ENCODE data around the gene MYBPH.

The MYBPH gene

DNA sequence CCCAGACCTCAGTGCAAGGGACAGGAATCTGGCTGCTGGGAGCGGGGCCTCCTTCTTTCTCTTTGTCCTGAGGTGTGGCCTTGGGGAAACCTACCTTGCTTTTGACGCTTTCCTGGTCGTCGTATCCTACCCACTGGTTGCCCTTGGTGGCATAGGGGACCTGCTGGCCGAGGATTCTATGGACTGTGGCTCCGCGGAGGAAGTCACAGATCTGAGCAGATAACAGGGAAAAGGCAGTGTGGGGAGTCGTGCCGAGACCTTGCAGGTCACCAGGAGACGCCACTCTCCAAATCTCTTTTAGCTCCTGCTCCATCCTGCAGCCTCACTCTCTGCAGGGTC is 4.0 kb upstream of the MYBPH start:
- Mint-ChIP-seq H3K27ac (no peak overlapping the region), H3K36me3 (ENCODE audit: low read depth) (no peaks in the 10 kb centered on the region), H3K4me1 (ENCODE audit: low read depth) (peaks cover 57% of the 10 kb centered on the region), H3K4me3 (no peak overlapping the region), H3K27me3 (peaks cover 37% of the 10 kb centered on the region), H3K9me3 (no peaks in the 10 kb centered on the region)
- intact Hi-C loops (cut with micrococcal nuclease) = no loop called here

GRCh38 chr1:203178821-203179666 is 3.4 kb upstream of the MYBPH start:
- Mint-ChIP-seq H3K4me1 (ENCODE audit: low read depth) (peaks cover 57% of the 10 kb centered on the region), H3K9me3 (no peaks in the 10 kb centered on the region), H3K27me3 (peaks cover 38% of the 10 kb centered on the region), H3K36me3 (ENCODE audit: low read depth) (no peaks in the 10 kb centered on the region), H3K4me3 (no peak overlapping the region), H3K27ac (no peak overlapping the region)
- intact Hi-C loops (cut with micrococcal nuclease) = no loop called here

GRCh38 chr1:203178083-203178482 is 2.5 kb upstream of the MYBPH start:
- Mint-ChIP-seq H3K4me3 (no peak overlapping the region), H3K9me3 (no peaks in the 10 kb centered on the region), H3K27ac (no peak overlapping the region), H3K4me1 (ENCODE audit: low read depth) (peaks cover 59% of the 10 kb centered on the region), H3K36me3 (ENCODE audit: low read depth) (no peaks in the 10 kb centered on the region), H3K27me3 (peaks cover 44% of the 10 kb centered on the region)
- intact Hi-C loops (cut with micrococcal nuclease) = no loop called here

DNA sequence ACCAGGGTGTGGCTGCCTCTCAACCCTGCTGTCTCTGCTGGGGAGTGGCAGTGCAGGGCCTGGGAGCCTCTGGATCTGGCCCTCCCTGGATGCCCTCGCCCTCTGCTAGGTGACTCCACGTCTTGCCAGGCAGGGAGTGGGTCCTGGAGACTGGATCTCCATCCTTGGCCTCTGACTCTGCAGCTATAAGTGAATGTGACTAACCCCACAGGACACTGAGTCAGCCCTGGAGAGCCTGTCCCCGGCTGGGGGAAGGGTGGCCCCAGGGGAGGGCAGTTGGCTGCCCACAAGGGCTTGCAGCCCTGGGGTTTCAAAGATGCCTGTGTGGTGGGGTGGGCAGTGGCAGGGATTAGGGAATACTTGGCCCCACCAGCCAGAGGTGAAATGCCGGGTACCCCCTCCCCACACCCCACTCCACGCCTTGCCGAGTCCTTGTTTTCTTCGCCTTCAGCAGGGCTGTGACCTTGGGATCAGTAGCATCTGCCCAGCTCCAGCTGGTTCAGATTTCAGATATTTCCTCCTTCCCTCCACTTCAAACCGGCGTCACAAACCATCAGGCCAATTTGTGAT is 1.9 kb upstream of the MYBPH start:
- H3K27ac Mint-ChIP-seq = no peak overlapping the region
- peaks cover 44% of the 10 kb centered on the region for H3K27me3 Mint-ChIP-seq
- no peaks in the 10 kb centered on the region for H3K9me3 Mint-ChIP-seq
- no peaks in the 10 kb centered on the region for H3K36me3 Mint-ChIP-seq (ENCODE audit: low read depth)
- intact Hi-C loops (cut with micrococcal nuclease) = no loop called here
- H3K4me1 Mint-ChIP-seq (ENCODE audit: low read depth) = peaks cover 62% of the 10 kb centered on the region
- H3K4me3 Mint-ChIP-seq = no peak overlapping the region

GRCh38 chr1:203177036-203177405 is 1.4 kb upstream of the MYBPH start:
- no peak overlapping the region for H3K27ac Mint-ChIP-seq

DNA sequence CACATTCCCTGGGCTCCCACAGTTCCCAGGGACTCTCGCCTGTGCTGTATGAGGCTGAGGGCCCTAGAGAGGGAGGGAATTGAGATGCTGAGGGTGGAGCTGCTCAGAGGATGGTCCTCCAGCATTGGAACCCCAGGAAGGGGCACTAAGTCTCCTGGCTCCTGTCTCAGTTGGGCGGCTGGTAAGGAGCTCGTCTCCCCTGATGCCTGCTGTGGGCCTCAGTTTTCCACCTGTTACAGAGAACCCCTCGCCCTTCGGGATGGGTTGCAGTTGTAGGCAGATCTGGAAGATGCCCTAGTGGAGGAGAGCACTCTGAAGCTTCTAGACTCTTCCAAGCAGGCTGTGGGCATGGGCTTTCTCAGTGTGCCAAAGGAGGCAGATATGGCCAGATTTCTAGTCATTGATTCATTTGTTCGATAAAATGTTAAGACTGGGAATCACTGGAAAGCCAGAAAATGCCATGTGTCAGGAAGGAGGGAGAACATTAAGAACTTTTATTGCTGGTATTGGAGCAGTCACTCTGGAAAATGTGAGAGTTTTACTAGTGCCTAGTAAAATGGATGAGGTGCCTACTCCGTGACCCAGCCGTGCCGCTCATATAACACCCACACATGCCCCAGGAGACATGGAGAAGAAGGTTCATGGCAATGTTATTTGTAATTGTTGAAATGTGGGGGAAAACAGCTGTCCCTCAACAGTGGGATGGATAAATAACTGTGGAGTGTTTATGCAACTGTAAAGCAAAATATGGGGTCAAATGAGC is 828 bp upstream of the MYBPH start:
- no peak overlapping the region for H3K4me3 Mint-ChIP-seq
- H3K36me3 Mint-ChIP-seq (ENCODE audit: low read depth) = no peaks in the 10 kb centered on the region
- no peak overlapping the region for H3K27ac Mint-ChIP-seq
- H3K9me3 Mint-ChIP-seq = no peaks in the 10 kb centered on the region
- intact Hi-C loops (cut with micrococcal nuclease) = no loop called here
- H3K4me1 Mint-ChIP-seq (ENCODE audit: low read depth) = peaks cover 57% of the 10 kb centered on the region
- peaks cover 49% of the 10 kb centered on the region for H3K27me3 Mint-ChIP-seq

More at GRCh38 chr1:203177036-203177405, 1.4 kb upstream of the MYBPH start:
- Mint-ChIP-seq H3K4me3 (no peak overlapping the region), H3K27me3 (peaks cover 46% of the 10 kb centered on the region), H3K9me3 (no peaks in the 10 kb centered on the region), H3K36me3 (ENCODE audit: low read depth) (no peaks in the 10 kb centered on the region), H3K4me1 (ENCODE audit: low read depth) (peaks cover 59% of the 10 kb centered on the region)
- intact Hi-C loops (cut with micrococcal nuclease) = no loop called here

GRCh38 chr1:203175827-203176241 is 208 bp upstream of the MYBPH start:
- Mint-ChIP-seq H3K27me3 (peaks cover 51% of the 10 kb centered on the region), H3K4me1 (ENCODE audit: low read depth) (peaks cover 57% of the 10 kb centered on the region), H3K9me3 (no peaks in the 10 kb centered on the region), H3K27ac (no peak overlapping the region), H3K36me3 (ENCODE audit: low read depth) (no peaks in the 10 kb centered on the region), H3K4me3 (no peak overlapping the region)
- intact Hi-C loops (cut with micrococcal nuclease) = no loop called here

GRCh38 chr1:203174324-203174985 is 1.2 kb downstream of the MYBPH start:
- peaks cover 57% of the 10 kb centered on the region for H3K4me1 Mint-ChIP-seq (ENCODE audit: low read depth)
- no peaks in the 10 kb centered on the region for H3K36me3 Mint-ChIP-seq (ENCODE audit: low read depth)
- H3K4me3 Mint-ChIP-seq = no peak overlapping the region
- intact Hi-C loops (cut with micrococcal nuclease) = no loop called here
- no peak overlapping the region for H3K27ac Mint-ChIP-seq
- peaks cover 57% of the 10 kb centered on the region for H3K27me3 Mint-ChIP-seq
- H3K9me3 Mint-ChIP-seq = no peaks in the 10 kb centered on the region

DNA sequence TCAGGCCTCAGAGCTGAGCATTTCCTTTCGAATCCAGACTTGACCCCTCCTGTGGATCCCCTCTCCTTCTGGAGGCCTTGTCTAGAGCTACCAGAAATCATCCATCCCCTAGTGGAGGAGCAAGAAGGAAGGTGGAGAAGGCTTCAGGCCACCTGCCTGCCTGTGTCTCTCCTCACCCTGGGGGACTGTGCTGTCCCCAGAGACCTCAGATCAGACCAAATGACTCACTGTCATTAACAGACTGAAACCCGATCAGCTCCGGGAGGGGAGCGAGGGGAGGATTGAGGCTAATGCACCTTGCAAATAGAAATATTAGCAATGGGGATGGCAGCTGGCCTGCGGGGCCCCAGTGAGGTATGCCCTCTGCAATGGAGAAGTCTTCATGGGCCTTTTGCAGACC is 2.1 kb downstream of the MYBPH start:
- H3K36me3 Mint-ChIP-seq (ENCODE audit: low read depth) = no peaks in the 10 kb centered on the region
- H3K27ac Mint-ChIP-seq = no peak overlapping the region
- intact Hi-C loops (cut with micrococcal nuclease) = loop anchor here (2.0 kb wide), 2 partner anchors 41 to 55 kb away; no protein-coding TSS in a partner anchor
- no peaks in the 10 kb centered on the region for H3K9me3 Mint-ChIP-seq
- H3K4me1 Mint-ChIP-seq (ENCODE audit: low read depth) = peaks cover 49% of the 10 kb centered on the region
- H3K4me3 Mint-ChIP-seq = no peak overlapping the region
- H3K27me3 Mint-ChIP-seq = peaks cover 59% of the 10 kb centered on the region

- Mint-ChIP-seq H3K27ac (peak overlapping the region; percentile 19), H3K4me1 (ENCODE audit: low read depth) (peaks cover 45% of the 10 kb centered on the region), H3K4me3 (no peak overlapping the region), H3K9me3 (no peaks in the 10 kb centered on the region), H3K36me3 (ENCODE audit: low read depth) (no peaks in the 10 kb centered on the region), H3K27me3 (peaks cover 59% of the 10 kb centered on the region)
- intact Hi-C loops (cut with micrococcal nuclease) = loop anchor here (2.0 kb wide), 2 partner anchors 42 to 54 kb away; no protein-coding TSS in a partner anchor
Measured at GRCh38 chr1:203173011-203173555, 2.5 kb downstream of the MYBPH start.

DNA sequence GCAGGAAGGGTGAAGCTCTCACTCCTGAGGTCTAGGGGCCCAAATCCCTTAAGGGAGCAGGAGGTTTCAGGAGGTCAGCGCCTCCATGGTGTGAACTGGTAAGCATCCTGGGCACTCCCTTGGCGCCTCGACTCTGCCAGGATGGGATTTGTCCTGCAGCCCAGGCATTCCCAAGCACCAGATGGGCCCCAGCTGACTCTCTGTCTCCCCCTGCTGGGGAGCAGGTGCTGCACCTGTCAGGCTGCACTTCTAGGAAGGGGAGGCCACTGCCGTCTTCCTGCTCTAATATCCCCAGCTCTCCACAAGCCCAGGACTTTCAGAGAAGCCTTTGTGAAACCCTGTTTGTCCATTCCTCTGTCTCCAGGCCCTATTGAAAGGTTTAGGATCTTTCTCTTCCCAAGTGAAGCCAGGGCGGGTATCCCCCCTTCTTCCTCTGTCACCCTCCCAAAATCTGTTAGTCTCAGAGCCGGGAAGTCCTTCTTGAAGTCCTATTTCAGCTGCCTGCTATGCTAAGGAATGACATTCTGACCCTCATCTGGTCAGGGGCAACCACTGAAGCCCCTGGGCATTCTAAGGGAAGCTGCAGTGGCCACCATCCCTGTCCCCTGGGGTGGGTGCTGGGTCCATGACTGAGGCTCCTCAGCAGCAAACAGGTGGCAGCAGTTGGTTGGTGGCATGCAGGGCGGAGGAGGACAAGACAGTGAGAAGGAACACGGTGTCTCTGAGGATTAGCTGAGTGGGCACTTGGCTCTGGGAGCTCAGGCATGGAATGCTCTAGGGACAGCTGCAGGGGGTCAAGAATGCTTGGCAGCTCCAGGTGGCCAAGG is 3.2 kb downstream of the MYBPH start:
- no peaks in the 10 kb centered on the region for H3K36me3 Mint-ChIP-seq (ENCODE audit: low read depth)
- intact Hi-C loops (cut with micrococcal nuclease) = loop anchor here (1.0 to 2.0 kb wide), 3 partner anchors 42 to 133 kb away; no protein-coding TSS in a partner anchor
- H3K9me3 Mint-ChIP-seq = no peaks in the 10 kb centered on the region
- peaks cover 59% of the 10 kb centered on the region for H3K27me3 Mint-ChIP-seq
- H3K4me1 Mint-ChIP-seq (ENCODE audit: low read depth) = peaks cover 43% of the 10 kb centered on the region
- peak overlapping the region; percentile 19 for H3K27ac Mint-ChIP-seq
- H3K4me3 Mint-ChIP-seq = no peak overlapping the region

DNA sequence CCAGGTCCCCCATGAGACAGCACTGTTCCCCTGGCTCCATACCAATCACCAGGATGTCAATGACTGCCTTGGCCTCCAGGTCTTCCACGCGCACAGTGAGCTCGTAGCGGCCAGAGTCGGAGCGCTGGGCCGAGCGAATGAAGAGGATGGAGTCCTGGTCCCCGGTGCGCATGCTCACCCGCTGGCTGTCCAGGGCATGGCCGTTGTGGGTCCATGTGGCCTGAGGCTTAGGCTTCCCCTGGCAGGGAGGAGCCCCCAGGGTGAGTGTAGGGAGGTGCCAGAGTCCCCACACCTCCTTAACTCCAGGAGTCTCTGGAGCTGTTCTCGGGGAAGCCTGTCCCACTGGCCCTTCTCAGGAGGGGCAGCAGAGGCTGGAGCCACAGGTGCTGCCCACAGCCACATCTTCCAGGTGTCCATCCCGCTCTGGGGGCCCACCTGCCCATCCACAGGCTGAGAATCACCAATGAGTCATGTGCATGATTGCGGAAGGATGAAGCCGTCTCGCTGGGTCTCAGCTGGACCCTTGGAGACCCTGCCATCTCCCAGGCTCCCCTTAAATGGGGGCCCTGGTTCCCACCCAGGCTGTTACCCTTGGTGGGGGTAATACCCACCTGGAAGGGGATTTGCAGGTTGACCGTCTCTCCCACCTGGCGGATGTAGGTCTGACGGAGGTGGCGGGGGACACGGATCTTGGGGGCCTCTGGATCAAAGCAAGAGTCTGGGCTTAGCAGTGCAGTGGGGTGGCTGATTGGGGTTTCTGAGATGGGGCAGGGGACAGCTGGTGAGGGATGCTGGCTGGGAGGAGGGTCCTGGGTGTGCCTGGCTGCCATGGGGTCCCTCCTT is 4.1 kb downstream of the MYBPH start:
- H3K27me3 Mint-ChIP-seq = peaks cover 59% of the 10 kb centered on the region
- no peak overlapping the region for H3K27ac Mint-ChIP-seq
- no peaks in the 10 kb centered on the region for H3K9me3 Mint-ChIP-seq
- intact Hi-C loops (cut with micrococcal nuclease) = loop anchor here (1.0 to 2.0 kb wide), 3 partner anchors 43 to 132 kb away; no protein-coding TSS in a partner anchor
- no peak overlapping the region for H3K4me3 Mint-ChIP-seq
- no peaks in the 10 kb centered on the region for H3K36me3 Mint-ChIP-seq (ENCODE audit: low read depth)
- peaks cover 41% of the 10 kb centered on the region for H3K4me1 Mint-ChIP-seq (ENCODE audit: low read depth)

Data from dendritic cell treated with granulocyte-macrophage colony-stimulating factor and Interleukin-4, amounts not matched to agents 40 ng/mL and 50 ng/mL, for 4 days (primary cell).